GM18511 (cell line): ENCODE results near the gene LAMA2.
"Not testable (repeated sequence)": the region's sequence is repeated elsewhere in the genome, so short reads cannot be mapped to it uniquely, and the experiment has no call there.

Source experiments
- ATAC-seq: cut with Tn5 transposase; IDR thresholded peaks from one replicate; pipeline ENCODE4 v1.9.1; 2021; ENCODE audit warnings: mild to moderate bottlenecking, moderate library complexity; ENCODE audit not compliant: unreplicated experiment

The LAMA2 gene

GRCh38 chr6:129114636-129115391, 231.9 kb downstream of the LAMA2 start:
- ATAC-seq = no peak

- ATAC-seq = no peak
Observed at GRCh38 chr6:129115471-129115870, 232.5 kb downstream of the LAMA2 start.

- ATAC-seq = no peak
Observed at GRCh38 chr6:129117355-129117754, 234.4 kb downstream of the LAMA2 start.

- ATAC-seq = no peak
Observed at GRCh38 chr6:129120856-129121638, 238.1 kb downstream of the LAMA2 start.

- no peak for ATAC-seq
Observed at GRCh38 chr6:129124347-129124746, 241.4 kb downstream of the LAMA2 start.

GRCh38 chr6:129130106-129130505, 247.2 kb downstream of the LAMA2 start:
- no peak for ATAC-seq

GRCh38 chr6:129130959-129131681, 248.2 kb downstream of the LAMA2 start:
- ATAC-seq = no peak

- ATAC-seq = no peak
Observed at GRCh38 chr6:129133770-129134192, 250.8 kb downstream of the LAMA2 start.

GRCh38 chr6:129134535-129134934, 251.6 kb downstream of the LAMA2 start:
- no peak for ATAC-seq

GRCh38 chr6:129135451-129135850, 252.5 kb downstream of the LAMA2 start:
- ATAC-seq = no peak

- ATAC-seq = no peak
Observed at GRCh38 chr6:129136751-129137150, 253.8 kb downstream of the LAMA2 start.

- ATAC-seq = no peak
Observed at GRCh38 chr6:129138739-129139405, 255.9 kb downstream of the LAMA2 start.

GRCh38 chr6:129140526-129140925, 257.6 kb downstream of the LAMA2 start:
- no peak for ATAC-seq

GRCh38 chr6:129141499-129141898, 258.6 kb downstream of the LAMA2 start:
- no peak for ATAC-seq

GRCh38 chr6:129146902-129147301, 264.0 kb downstream of the LAMA2 start:
- ATAC-seq = no peak

GRCh38 chr6:129150507-129150906, 267.6 kb downstream of the LAMA2 start:
- no peak for ATAC-seq

- no peak for ATAC-seq
Observed at GRCh38 chr6:129153257-129153656, 270.3 kb downstream of the LAMA2 start.

- not testable (repeated sequence) for ATAC-seq
Observed at GRCh38 chr6:129159242-129159641, 276.3 kb downstream of the LAMA2 start.

- no peak for ATAC-seq
Observed at GRCh38 chr6:129162605-129163004, 279.7 kb downstream of the LAMA2 start.

- no peak for ATAC-seq
Observed at GRCh38 chr6:129163551-129163950, 280.6 kb downstream of the LAMA2 start.

- no peak for ATAC-seq
Observed at GRCh38 chr6:129164032-129164431, 281.1 kb downstream of the LAMA2 start.
